Measurements from ENCODE around the gene SRGAP1. TPM values are rescaled to one million over a fixed set of nuclear protein-coding genes. Genes with fewer than 3 reads are reported as not detected.

The SRGAP1 gene
- total and polyA plus RNA-seq, 8 donors, result 0.70 to 37.9 (median 9.8) TPM

- H3K4me3 ChIP-seq, result no peak overlapping the region
- TF ChIP-seq EP300 (IDR thresholded peaks at IDR 0.05) (no peak), POLR2A (IDR thresholded peaks at IDR 0.05) (no peak), POLR2AphosphoS5 (IDR thresholded peaks at IDR 0.05) (no peak)
- TF ChIP-seq, protein P1, sequence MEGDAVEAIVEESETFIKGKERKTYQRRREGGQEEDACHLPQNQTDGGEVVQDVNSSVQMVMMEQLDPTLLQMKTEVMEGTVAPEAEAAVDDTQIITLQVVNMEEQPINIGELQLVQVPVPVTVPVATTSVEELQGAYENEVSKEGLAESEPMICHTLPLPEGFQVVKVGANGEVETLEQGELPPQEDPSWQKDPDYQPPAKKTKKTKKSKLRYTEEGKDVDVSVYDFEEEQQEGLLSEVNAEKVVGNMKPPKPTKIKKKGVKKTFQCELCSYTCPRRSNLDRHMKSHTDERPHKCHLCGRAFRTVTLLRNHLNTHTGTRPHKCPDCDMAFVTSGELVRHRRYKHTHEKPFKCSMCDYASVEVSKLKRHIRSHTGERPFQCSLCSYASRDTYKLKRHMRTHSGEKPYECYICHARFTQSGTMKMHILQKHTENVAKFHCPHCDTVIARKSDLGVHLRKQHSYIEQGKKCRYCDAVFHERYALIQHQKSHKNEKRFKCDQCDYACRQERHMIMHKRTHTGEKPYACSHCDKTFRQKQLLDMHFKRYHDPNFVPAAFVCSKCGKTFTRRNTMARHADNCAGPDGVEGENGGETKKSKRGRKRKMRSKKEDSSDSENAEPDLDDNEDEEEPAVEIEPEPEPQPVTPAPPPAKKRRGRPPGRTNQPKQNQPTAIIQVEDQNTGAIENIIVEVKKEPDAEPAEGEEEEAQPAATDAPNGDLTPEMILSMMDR (IDR thresholded peaks at IDR 0.05), result no peak
- 90 to 100% (median 96%) methylated on average over 1 of the region's 1 CpG for WGBS, 5 donors
- DNase-seq, result no peak
- no peaks in the 10 kb centered on the region for H3K4me1 ChIP-seq
- H3K27me3 ChIP-seq, result no peaks in the 10 kb centered on the region
- H3K36me3 ChIP-seq, result peaks cover 5 to 36% (median 28%) of the 10 kb centered on the region in 4 donors
- intact Hi-C loops (cut with DNase I; ENCODE audit: low total_unique reads), result no loop called here
- H3K9me3 ChIP-seq, result peaks cover 0 to 8% (median 2%) of the 10 kb centered on the region in 4 donors
- H3K27ac ChIP-seq, result no peak overlapping the region
Measured at GRCh38 chr12:64139021-64139420, 294.5 kb downstream of the SRGAP1 start.

- intact Hi-C loops (cut with DNase I; ENCODE audit: low total_unique reads), result no loop called here
- TF ChIP-seq, protein P1 (IDR thresholded peaks at IDR 0.05), result no peak
- TF ChIP-seq POLR2AphosphoS5 (IDR thresholded peaks at IDR 0.05) (no peak), POLR2A (IDR thresholded peaks at IDR 0.05) (no peak), EP300 (IDR thresholded peaks at IDR 0.05) (no peak)
- Histone ChIP-seq H3K4me3 (no peak overlapping the region), H3K9me3 (no peaks in the 10 kb centered on the region), H3K4me1 (no peaks in the 10 kb centered on the region), H3K36me3 (peaks cover 5 to 33% (median 26%) of the 10 kb centered on the region in 4 donors), H3K27me3 (no peaks in the 10 kb centered on the region), H3K27ac (no peak overlapping the region)
- WGBS, 5 donors, result 94 to 98% (median 96%) methylated on average over 7 of the region's 7 CpGs
- DNase-seq, result no peak
Measured at GRCh38 chr12:64142382-64142781, 297.9 kb downstream of the SRGAP1 start.

GRCh38 chr12:64142784-64143183, 298.3 kb downstream of the SRGAP1 start:
- H3K9me3 ChIP-seq, result no peaks in the 10 kb centered on the region
- H3K27me3 ChIP-seq, result no peaks in the 10 kb centered on the region
- TF ChIP-seq, protein P1 (IDR thresholded peaks at IDR 0.05), result no peak
- TF ChIP-seq POLR2AphosphoS5 (IDR thresholded peaks at IDR 0.05) (no peak), POLR2A (IDR thresholded peaks at IDR 0.05) (no peak), EP300 (IDR thresholded peaks at IDR 0.05) (no peak)
- H3K27ac ChIP-seq, result no peak overlapping the region
- DNase-seq, result no peak
- H3K36me3 ChIP-seq, result peaks cover 5 to 33% (median 24%) of the 10 kb centered on the region in 4 donors
- H3K4me1 ChIP-seq, result no peaks in the 10 kb centered on the region
- H3K4me3 ChIP-seq, result no peak overlapping the region
- intact Hi-C loops (cut with DNase I; ENCODE audit: low total_unique reads), result no loop called here
- 87 to 94% (median 91%) methylated on average over 4 to 7 of the region's 7 CpGs for WGBS, 5 donors

DNA sequence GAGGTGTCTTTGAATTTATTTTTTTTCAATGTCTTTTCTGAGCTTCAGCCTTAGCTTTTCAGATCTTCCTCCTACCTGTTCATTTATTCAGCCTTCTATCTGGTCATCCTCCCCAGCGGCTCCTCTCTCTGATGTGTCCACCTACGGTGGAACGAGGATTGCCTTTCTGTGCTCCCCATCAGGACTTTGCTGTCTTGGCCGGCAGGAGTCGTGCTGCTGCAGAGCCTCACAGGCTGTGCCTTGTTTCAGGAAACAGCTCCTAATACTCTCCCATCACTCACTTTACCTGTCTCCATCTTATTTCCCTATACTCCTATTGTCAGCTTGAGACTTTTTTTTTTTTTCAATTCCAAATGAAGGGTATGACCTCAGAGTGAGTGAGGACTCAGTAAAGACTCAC, 300.7 kb downstream of the SRGAP1 start:
- no peaks in the 10 kb centered on the region for H3K9me3 ChIP-seq
- H3K27me3 ChIP-seq, result no peaks in the 10 kb centered on the region
- H3K4me3 ChIP-seq, result no peak overlapping the region
- DNase-seq, result no peak
- TF ChIP-seq POLR2AphosphoS5 (IDR thresholded peaks at IDR 0.05) (no peak), POLR2A (IDR thresholded peaks at IDR 0.05) (no peak), EP300 (IDR thresholded peaks at IDR 0.05) (no peak)
- TF ChIP-seq, protein P1 (IDR thresholded peaks at IDR 0.05), result no peak
- no peak overlapping the region for H3K27ac ChIP-seq
- WGBS, 5 donors, result 86 to 94% (median 87%) methylated on average over 5 of the region's 5 CpGs
- peaks cover 5 to 29% (median 22%) of the 10 kb centered on the region in 4 donors for H3K36me3 ChIP-seq
- intact Hi-C loops (cut with DNase I; ENCODE audit: low total_unique reads), result no loop called here
- no peaks in the 10 kb centered on the region for H3K4me1 ChIP-seq

All from stomach (tissue), 9 donors.